BLaER1 treated with 17β-estradiol and CSF1 and Interleukin-3, amounts not matched to agents 10 nM and 100 nM (cell line): ENCODE data around the gene UBTF.

ENCODE experiments used
- H3K27ac ChIP-seq, 11 experiments: shearing (Covaris generic); formaldehyde crosslinking; 2 replicates each; pipeline ENCODE4 v1.8.1; 2022
- H3K27me3 ChIP-seq, 11 experiments: shearing (Covaris generic); formaldehyde crosslinking; 2 replicates each; pipeline ENCODE4 v1.8.1; 2022
- H3K36me3 ChIP-seq, 11 experiments: shearing (Covaris generic); formaldehyde crosslinking; 2 replicates each; pipeline ENCODE4 v1.8.1; 2022
- H3K4me1 ChIP-seq, 10 experiments: shearing (Covaris generic); formaldehyde crosslinking; 2 replicates each; pipeline ENCODE4 v1.8.1; 2022
- H3K4me2 ChIP-seq, 11 experiments: shearing (Covaris generic); formaldehyde crosslinking; 2 replicates each; pipeline ENCODE4 v1.8.1; 2022
- H3K4me3 ChIP-seq, 10 experiments: shearing (Covaris generic); formaldehyde crosslinking; 2 replicates each; pipeline ENCODE4 v1.8.1; 2022
- H3K9ac ChIP-seq, 11 experiments: shearing (Covaris generic); formaldehyde crosslinking; 2 replicates each; pipeline ENCODE4 v1.8.1; 2022
- H3K9me3 ChIP-seq, 11 experiments: shearing (Covaris generic); formaldehyde crosslinking; replicated peaks in 1 of 11; 2 replicates each; pipeline ENCODE4 v1.8.1; 2022
- H4K20me1 ChIP-seq, 11 experiments: shearing (Covaris generic); formaldehyde crosslinking; 2 replicates each; pipeline ENCODE4 v1.8.1; 2022
- Cebpa-rat ChIP-seq, 11 experiments: shearing (Covaris generic); IDR thresholded peaks; 2 replicates each; pipeline ENCODE4 v1.8.1; 2022

The UBTF gene

DNA sequence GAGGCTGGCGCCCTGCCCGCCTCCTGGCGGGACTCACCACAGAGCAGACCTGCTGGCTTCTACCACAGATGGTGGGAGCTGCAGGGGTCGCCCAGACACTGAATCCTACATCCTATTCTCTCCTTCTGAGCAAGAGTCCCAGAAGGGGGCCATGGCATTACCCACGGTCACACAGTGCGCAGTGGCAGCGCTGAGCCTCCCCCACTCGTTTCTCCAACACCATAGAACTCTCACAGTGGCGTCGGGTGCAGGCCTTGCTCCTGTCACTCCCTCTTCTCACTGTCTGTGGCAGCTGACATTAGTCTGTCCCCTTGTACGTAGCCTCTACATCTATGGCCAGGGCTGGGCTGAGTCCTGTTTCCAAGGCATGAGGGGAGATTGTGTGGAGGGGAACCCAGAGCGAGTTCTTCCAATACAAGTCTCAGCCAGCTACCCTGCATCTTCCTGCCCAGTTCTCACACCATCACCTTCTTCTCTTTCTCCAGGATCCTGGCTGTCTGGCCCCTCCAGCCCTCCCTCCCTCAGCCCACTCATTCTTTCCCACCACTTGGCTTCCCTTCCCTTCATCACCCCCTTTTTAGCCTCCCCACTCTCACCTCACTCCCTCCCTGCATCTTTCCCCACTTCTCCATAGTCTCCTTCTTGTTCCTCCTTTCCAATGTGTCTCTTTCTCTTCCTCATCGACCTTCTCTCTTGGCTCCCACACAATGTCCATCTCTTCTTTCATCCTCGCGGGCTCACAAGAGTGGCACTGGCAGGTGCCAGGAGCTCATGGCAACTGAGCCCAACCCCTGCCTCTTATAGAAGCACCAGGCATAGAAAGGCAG lies 5.9 kb downstream of the UBTF start:
- H4K20me1 ChIP-seq: peaks cover 25 to 86% (median 75%) of the 10 kb centered on the region in 11 experiments; a peak in 18 of 22 replicates
- no peak overlapping the region for H3K4me3 ChIP-seq
- peaks cover 54 to 89% (median 78%) of the 10 kb centered on the region in 11 experiments for H3K36me3 ChIP-seq
- H3K27me3 ChIP-seq: no peaks in the 10 kb centered on the region
- H3K4me1 ChIP-seq: peaks cover 61 to 92% (median 79%) of the 10 kb centered on the region in 10 experiments
- peak overlapping the region in 4 of 11 experiments; percentile 7 to 32 (median 18); a peak in 2 of 22 replicates for H3K27ac ChIP-seq
- no peak for TF ChIP-seq Cebpa-rat (IDR thresholded peaks at IDR 0.05)
- H3K9me3 ChIP-seq: peaks cover 0 to 10% (median 0%) of the 10 kb centered on the region in 11 experiments; a peak in 4 of 22 replicates
- peak overlapping the region in 9 of 11 experiments; percentile 14 to 61 (median 48); a peak in 15 of 22 replicates for H3K9ac ChIP-seq
- peak overlapping the region in 8 of 11 experiments; percentile 18 to 95 (median 34); a peak in 12 of 22 replicates for H3K4me2 ChIP-seq

DNA sequence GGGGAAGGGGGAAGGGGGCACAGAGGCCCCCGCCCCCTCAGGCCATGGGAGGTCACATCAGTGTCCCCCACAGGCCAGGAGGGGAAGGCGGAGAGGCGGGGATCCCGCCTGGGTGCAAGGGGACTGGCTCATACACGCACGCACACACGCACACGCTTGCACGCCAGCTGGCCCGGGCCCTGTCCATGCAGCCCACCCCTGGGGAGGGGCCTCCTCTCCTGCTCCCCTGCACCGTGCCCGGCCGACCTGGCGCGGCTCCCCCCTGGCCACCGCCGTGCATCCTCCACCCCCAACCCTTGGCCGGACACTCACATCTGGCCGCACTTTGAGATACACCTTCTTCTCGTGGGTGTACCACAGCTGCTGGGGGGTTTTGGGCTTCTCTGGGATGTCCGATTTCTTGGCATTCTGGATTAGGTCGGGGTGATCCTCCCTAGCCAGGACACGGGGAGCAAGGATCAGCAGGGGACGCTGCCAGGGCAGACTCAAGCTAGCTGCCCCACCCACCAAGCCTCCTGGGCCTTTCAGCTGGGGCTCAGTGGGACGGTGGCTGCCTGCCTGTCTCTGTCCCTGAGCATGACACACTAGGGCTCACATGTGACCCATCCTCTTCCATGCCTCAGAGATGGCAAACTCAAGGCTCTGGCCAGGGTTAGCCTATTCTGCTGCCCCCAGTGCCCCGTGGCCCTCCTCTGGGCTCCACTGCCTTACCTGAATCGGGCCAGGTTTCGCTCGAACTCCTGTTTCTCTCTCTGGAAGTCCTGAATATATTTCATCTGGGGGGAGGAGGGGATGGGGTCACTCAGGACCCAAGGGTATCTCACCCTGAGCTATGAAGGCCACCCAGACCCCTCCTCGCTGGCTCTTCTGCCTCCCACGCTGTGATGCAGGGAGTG lies 6.7 kb downstream of the UBTF start:
- Histone ChIP-seq H3K9me3 (peaks cover 0 to 10% (median 0%) of the 10 kb centered on the region in 11 experiments; a peak in 4 of 22 replicates), H3K4me1 (peaks cover 64 to 96% (median 75%) of the 10 kb centered on the region in 10 experiments), H3K4me3 (no peak overlapping the region), H3K27ac (peak overlapping the region in 5 of 11 experiments; percentile 7 to 28 (median 20); a peak in 4 of 22 replicates), H3K4me2 (peak overlapping the region in 8 of 11 experiments; percentile 18 to 95 (median 34); a peak in 12 of 22 replicates), H3K27me3 (no peaks in the 10 kb centered on the region), H3K9ac (peak overlapping the region in 9 of 11 experiments; percentile 14 to 61 (median 48); a peak in 17 of 22 replicates), H3K36me3 (peaks cover 62 to 96% (median 87%) of the 10 kb centered on the region in 11 experiments), H4K20me1 (peaks cover 22 to 85% (median 70%) of the 10 kb centered on the region in 11 experiments; a peak in 18 of 22 replicates)
- no peak for TF ChIP-seq Cebpa-rat (IDR thresholded peaks at IDR 0.05)

DNA sequence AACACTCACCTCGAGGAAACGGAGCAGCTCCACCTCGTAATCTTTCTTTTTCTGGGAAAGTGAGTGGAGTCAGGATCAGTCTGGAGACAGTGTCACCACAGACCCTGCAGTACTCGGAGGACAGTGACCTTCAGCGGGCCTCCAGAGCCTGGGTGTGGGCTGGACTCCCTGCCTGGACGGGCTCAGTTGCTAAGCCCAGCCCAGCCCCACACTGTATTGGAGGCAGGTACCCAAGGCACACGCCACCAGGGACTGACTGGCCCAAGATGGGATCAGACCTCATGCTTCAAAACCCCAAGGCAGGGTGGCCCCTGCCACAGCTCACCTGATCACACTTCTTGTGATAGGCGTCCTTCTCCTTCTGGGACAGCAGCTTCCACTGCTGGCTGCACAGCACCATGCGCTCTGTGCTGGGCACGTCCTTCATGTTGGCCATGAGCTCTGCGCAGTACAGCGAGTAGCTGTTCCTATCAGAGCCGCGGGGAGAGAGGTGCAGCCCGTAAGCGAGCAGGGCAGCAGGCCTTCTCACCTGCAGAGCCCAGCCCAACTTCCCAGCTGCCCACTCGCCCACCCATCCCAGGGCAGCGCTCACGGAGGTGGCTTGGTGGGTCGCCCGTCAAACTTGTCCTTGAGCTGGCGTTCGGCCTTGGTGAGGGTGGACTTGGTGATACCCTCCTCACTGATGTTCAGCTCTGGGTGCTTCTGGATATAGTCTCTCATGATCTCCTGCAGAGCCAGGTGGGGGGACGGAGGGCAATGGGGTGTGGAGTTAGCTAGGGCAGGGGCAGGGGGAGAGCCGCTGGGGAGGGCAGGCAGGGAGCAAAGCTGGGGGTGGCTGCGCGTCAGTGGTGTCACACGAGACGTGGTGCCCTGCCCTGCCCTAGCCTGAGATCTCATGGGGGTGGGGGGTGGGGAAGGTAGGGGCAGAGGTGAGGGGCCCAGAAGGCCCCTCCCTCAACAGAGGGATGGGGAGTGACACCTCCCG lies 7.9 kb downstream of the UBTF start:
- Histone ChIP-seq H3K4me2 (peak overlapping the region; percentile 42 to 93 (median 80)), H3K36me3 (peaks cover 72 to 96% (median 89%) of the 10 kb centered on the region in 11 experiments), H3K9ac (peak overlapping the region in 10 of 11 experiments; percentile 42 to 83 (median 72); a peak in 17 of 22 replicates)

DNA sequence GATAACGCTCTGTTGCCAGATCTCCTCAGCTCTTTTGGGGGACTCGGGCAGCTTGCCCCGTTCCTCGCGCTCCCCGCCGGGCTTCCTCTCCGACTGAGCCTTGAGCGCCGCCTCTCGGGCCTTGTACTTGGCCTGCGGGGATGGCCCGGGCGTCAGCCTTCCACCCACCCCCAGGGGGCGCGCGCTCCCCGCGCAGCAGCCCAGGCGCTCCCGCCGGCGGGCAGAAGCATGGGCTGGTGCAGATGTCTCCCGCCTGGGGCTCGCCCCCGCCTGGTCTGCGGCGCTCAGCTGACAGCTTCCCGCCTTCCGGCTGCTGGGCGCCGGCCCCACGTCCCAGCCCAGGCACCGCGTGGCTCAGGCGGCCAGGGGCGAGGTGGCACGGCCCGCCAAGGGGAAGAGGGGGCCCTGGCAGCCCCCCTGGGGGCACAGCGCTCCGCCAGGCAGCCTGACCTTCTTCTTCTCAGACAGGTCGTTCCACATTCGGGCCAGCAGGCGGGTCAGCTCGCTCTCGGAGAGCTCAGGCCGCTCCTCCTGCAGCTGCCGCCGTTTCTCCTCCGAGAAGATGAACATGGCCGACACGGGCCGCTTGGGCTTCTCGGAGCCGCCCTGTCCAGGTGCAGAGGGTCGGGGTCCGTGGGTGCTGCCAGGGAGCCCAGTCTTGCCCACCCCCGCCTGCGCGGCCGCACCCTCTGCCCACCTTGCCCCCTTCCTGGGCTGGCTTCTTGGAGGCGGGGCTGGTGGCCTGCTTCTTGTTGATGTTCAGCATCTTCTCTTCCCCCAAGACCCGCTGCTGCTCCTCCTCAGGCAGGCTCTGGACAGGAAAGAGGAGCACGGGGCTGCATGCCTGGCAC lies 8.9 kb downstream of the UBTF start:
- peak overlapping the region; percentile 38 to 83 (median 71); a peak in 21 of 22 replicates for H3K9ac ChIP-seq
- H4K20me1 ChIP-seq: peaks cover under 1 to 70% (median 50%) of the 10 kb centered on the region in 11 experiments; a peak in 17 of 22 replicates
- H3K36me3 ChIP-seq: peaks cover 62 to 96% (median 83%) of the 10 kb centered on the region in 11 experiments
- no peaks in the 10 kb centered on the region for H3K27me3 ChIP-seq
- TF ChIP-seq Cebpa-rat (IDR thresholded peaks at IDR 0.05): no peak
- peak overlapping the region in 9 of 11 experiments; percentile 42 to 87 (median 79); a peak in 19 of 22 replicates for H3K27ac ChIP-seq
- H3K4me1 ChIP-seq: peaks cover 42 to 92% (median 54%) of the 10 kb centered on the region in 10 experiments
- H3K4me3 ChIP-seq: peak overlapping the region in 8 of 10 experiments; percentile 2 to 40 (median 20); a peak in 9 of 20 replicates
- peaks cover 0 to 10% (median 0%) of the 10 kb centered on the region in 11 experiments; a peak in 4 of 22 replicates for H3K9me3 ChIP-seq
- peak overlapping the region; percentile 55 to 93 (median 80) for H3K4me2 ChIP-seq

More for the DNA sequence above, 7.9 kb downstream of the UBTF start:
- no peaks in the 10 kb centered on the region for H3K27me3 ChIP-seq
- H3K9me3 ChIP-seq: peaks cover 0 to 10% (median 0%) of the 10 kb centered on the region in 11 experiments; a peak in 4 of 22 replicates
- TF ChIP-seq Cebpa-rat (IDR thresholded peaks at IDR 0.05): no peak
- H3K4me3 ChIP-seq: peak overlapping the region in 1 of 10 experiments; percentile 39; a peak in 1 of 20 replicates
- H3K27ac ChIP-seq: peak overlapping the region in 9 of 11 experiments; percentile 42 to 87 (median 79); a peak in 16 of 22 replicates
- H3K4me1 ChIP-seq: peaks cover 52 to 95% (median 64%) of the 10 kb centered on the region in 10 experiments
- peaks cover 10 to 78% (median 60%) of the 10 kb centered on the region in 11 experiments; a peak in 18 of 22 replicates for H4K20me1 ChIP-seq

DNA sequence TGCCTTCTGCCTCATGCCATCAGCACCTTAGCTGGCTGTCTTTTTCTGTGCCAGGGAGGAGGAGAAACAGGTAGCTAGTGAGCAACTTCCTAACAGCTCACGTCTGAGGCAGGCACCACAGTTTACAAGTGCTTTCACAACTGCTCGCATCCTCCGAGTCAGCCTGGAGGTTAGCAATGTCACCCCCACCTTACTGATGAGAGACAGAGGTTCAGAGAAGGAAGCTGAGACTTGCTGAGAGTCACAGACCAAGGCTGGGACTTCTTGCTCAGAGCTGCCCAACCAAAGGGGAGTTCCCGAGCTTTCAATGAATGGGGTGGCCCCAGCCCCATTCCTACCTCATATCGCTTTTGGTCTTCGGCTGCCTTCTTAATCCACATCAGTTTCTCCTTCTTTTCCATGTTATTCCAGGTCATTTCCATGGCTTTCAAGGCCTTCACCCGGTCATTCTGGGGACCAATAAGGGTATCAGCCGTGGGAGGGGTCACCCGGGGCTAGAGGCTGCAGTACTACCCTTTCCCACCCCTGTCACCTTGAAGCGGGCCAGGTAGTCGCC lies 9.6 kb downstream of the UBTF start:
- H3K4me1 ChIP-seq: peaks cover 44 to 92% (median 48%) of the 10 kb centered on the region in 10 experiments
- no peaks in the 10 kb centered on the region for H3K27me3 ChIP-seq
- peaks cover 0 to 10% (median 0%) of the 10 kb centered on the region in 11 experiments; a peak in 4 of 22 replicates for H3K9me3 ChIP-seq
- peak overlapping the region in 9 of 11 experiments; percentile 33 to 86 (median 68); a peak in 14 of 22 replicates for H3K27ac ChIP-seq
- peak overlapping the region; percentile 33 to 93 (median 74); a peak in 20 of 22 replicates for H3K4me2 ChIP-seq
- peaks cover 0 to 63% (median 43%) of the 10 kb centered on the region in 11 experiments; a peak in 15 of 22 replicates for H4K20me1 ChIP-seq
- H3K9ac ChIP-seq: peak overlapping the region; percentile 8 to 80 (median 62); a peak in 19 of 22 replicates
- peaks cover 55 to 91% (median 76%) of the 10 kb centered on the region in 11 experiments for H3K36me3 ChIP-seq
- peak overlapping the region in 1 of 10 experiments; percentile 27; a peak in 1 of 20 replicates for H3K4me3 ChIP-seq
- no peak for TF ChIP-seq Cebpa-rat (IDR thresholded peaks at IDR 0.05)

DNA sequence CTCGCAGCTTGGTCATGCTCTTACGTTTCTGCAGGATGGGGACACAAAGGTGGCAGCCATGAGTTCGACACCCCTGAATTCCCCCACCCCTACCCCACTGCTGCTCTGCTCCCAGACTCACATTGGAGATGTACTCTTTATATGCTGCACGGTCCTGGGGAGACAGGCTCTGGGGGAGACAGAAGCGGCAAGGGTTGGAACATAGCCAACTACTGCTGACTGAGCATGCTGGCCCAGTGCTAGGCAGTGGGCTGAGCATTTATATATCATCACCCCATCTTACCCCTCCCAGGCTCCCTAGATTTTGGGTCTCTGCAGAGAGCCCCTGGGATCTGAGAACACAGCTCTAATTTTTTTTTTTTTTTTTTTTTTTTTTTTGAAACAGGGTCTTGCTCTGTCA lies 11.7 kb downstream of the UBTF start:
- Histone ChIP-seq H3K4me1 (peaks cover 46 to 92% (median 58%) of the 10 kb centered on the region in 10 experiments), H3K36me3 (peaks cover 46 to 70% (median 55%) of the 10 kb centered on the region in 11 experiments)
- no peak for TF ChIP-seq Cebpa-rat (IDR thresholded peaks at IDR 0.05)

More for the DNA sequence above, 11.7 kb downstream of the UBTF start:
- H3K27ac ChIP-seq: no peak overlapping the region
- no peaks in the 10 kb centered on the region for H3K9me3 ChIP-seq
- H3K4me3 ChIP-seq: no peak overlapping the region
- 0 out of 22 replicates have a peak overlapping the region, but pooled peaks of 1 of the 11 experiments have one; percentile 21 for H3K9ac ChIP-seq
- H4K20me1 ChIP-seq: peaks cover 0 to 42% (median 23%) of the 10 kb centered on the region in 11 experiments; a peak in 14 of 22 replicates
- peak overlapping the region in 2 of 11 experiments; percentile 80 to 85; a peak in 3 of 22 replicates for H3K4me2 ChIP-seq
- H3K27me3 ChIP-seq: no peaks in the 10 kb centered on the region
